Neural cell (in vitro differentiated cells): ENCODE measurements around the gene NEXN.

ENCODE experiments used
- CTCF ChIP-seq: fragments of 450-650 bp; IDR thresholded peaks from 2 replicates; pipeline ENCODE4 v1.5.1; 2014; ENCODE audit warnings: antibody characterized with exemption, mild to moderate bottlenecking, moderate library complexity; ENCODE audit not compliant: poor library complexity, severe bottlenecking
- TAF1 ChIP-seq: IDR thresholded peaks from 2 replicates; pipeline ENCODE4 v1.6.1; 2012; ENCODE audit warnings: low read depth

- TF ChIP-seq CTCF (no peak), TAF1 (no peak)
Measured at GRCh38 chr1:77850082-77850481, 38.3 kb upstream of the NEXN start.
